ENCODE data around the gene PLPPR5.

GRCh38 chr1:98849969-98850636, 154.6 kb downstream of the PLPPR5 start:
- TF ChIP-seq SUZ12 (IDR thresholded peaks at IDR 0.05; ENCODE audit: extremely low read depth, insufficient read depth, insufficient read length) (no peak), YY1 (IDR thresholded peaks at IDR 0.05; ENCODE audit: insufficient read depth, insufficient read length) (no peak), ZNF274 (IDR thresholded peaks at IDR 0.05; ENCODE audit: low read depth, low read length) (no peak)
